Measurements from ENCODE around the gene TMEM37.

The TMEM37 gene

DNA sequence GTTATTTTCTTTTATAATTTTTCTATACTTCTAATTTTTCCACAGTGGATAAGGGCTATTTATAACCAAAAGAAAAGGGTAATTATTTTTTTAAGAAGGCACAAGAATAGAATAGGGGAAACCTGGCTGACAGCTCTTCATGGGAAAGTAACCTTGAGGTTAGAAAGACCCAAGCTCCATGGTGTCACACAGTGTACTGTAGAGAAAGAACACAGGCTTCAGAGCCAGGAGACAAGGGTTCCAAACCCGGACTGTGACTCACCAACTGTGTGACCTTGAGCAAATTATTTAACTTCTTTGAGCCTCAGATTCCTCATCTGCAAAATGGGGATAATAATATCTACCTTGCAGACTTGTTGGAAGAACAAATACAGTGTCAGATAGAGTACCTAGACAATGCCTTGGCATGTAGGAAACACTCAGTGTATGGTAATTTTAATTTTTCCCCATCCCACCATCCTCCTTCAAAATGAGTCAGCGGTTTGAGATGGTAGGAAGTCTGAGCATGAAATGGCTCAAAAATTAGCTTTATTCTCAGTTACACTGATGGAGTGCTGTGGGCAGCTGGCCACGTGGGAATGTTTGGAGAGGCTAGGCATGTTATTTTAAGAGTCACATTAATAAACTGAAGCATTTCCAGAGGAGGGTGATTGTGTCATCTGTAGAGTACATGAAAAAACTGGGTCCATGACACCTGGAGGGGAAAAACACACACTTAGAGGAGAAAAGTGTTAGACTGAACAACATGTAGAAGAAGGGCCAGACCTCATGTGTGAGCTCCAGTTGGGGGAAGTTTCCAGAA is 36.7 kb downstream of the TMEM37 start:
- intact Hi-C loops (cut with micrococcal nuclease) = no loop called here
- no peak overlapping the region for H3K27ac Mint-ChIP-seq
- peaks cover 18% of the 10 kb centered on the region for H3K4me1 Mint-ChIP-seq (ENCODE audit: low read depth)
- H3K36me3 Mint-ChIP-seq (ENCODE audit: low read depth) = no peaks in the 10 kb centered on the region
- H3K9me3 Mint-ChIP-seq = no peaks in the 10 kb centered on the region
- H3K4me3 Mint-ChIP-seq = no peak overlapping the region
- peaks cover 12% of the 10 kb centered on the region for H3K27me3 Mint-ChIP-seq

GRCh38 chr2:119469131-119469530 is 37.5 kb downstream of the TMEM37 start:
- Mint-ChIP-seq H3K4me3 (no peak overlapping the region), H3K27me3 (peaks cover 14% of the 10 kb centered on the region), H3K36me3 (ENCODE audit: low read depth) (no peaks in the 10 kb centered on the region), H3K27ac (no peak overlapping the region), H3K9me3 (no peaks in the 10 kb centered on the region), H3K4me1 (ENCODE audit: low read depth) (peaks cover 18% of the 10 kb centered on the region)
- intact Hi-C loops (cut with micrococcal nuclease) = no loop called here

- peaks cover 15% of the 10 kb centered on the region for H3K4me1 Mint-ChIP-seq (ENCODE audit: low read depth)
- no peaks in the 10 kb centered on the region for H3K36me3 Mint-ChIP-seq (ENCODE audit: low read depth)
- intact Hi-C loops (cut with micrococcal nuclease) = no loop called here
- H3K9me3 Mint-ChIP-seq = no peaks in the 10 kb centered on the region
- peaks cover 14% of the 10 kb centered on the region for H3K27me3 Mint-ChIP-seq
- H3K4me3 Mint-ChIP-seq = no peak overlapping the region
- no peak overlapping the region for H3K27ac Mint-ChIP-seq
These were observed 38.1 kb downstream of the TMEM37 start for GRCh38 chr2:119469661-119470297.

- intact Hi-C loops (cut with micrococcal nuclease) = no loop called here
- H3K4me1 Mint-ChIP-seq (ENCODE audit: low read depth) = peaks cover 10% of the 10 kb centered on the region
- H3K9me3 Mint-ChIP-seq = no peaks in the 10 kb centered on the region
- no peak overlapping the region for H3K4me3 Mint-ChIP-seq
- H3K27me3 Mint-ChIP-seq = peaks cover 22% of the 10 kb centered on the region
- no peak overlapping the region for H3K27ac Mint-ChIP-seq
- H3K36me3 Mint-ChIP-seq (ENCODE audit: low read depth) = no peaks in the 10 kb centered on the region
These were observed 41.1 kb downstream of the TMEM37 start for GRCh38 chr2:119472749-119473148.

DNA sequence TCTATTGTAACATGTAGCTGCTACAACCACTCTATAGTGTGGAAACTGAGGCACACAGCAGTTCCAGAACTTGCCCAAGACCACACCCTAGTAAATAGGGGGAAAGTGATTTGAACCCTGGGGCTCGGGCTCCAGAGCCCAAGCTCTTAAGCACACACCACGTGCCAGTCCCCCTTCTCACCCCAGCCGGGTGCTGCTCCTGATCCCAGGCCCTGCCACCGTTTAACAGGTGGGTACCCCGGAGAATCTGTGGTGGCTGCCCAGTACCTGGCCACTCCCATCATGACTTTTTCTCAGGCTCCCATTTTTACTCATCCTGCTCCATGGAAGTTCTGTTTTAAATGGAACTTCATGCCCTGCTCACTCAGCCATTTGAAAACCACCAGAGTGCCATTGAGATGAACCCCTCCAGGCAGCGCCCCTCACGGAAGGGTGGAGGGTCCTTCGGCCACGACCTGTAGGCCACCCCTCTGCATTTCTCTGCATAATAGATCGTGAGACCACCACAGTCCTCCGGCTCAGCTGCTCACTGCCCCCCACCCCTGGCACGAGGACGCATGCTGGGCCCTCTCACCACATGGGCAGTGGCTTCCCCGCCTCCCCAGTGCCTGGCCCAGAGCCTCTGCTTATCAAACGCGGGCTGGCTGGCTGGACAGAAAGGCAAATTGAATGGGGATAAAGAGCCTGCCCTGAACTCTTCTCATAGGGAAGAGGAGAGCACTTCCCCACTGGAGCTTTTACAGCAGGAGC is 42.1 kb downstream of the TMEM37 start:
- H3K9me3 Mint-ChIP-seq = no peaks in the 10 kb centered on the region
- H3K36me3 Mint-ChIP-seq (ENCODE audit: low read depth) = no peaks in the 10 kb centered on the region
- no peak overlapping the region for H3K4me3 Mint-ChIP-seq
- peaks cover 5% of the 10 kb centered on the region for H3K4me1 Mint-ChIP-seq (ENCODE audit: low read depth)
- no peak overlapping the region for H3K27ac Mint-ChIP-seq
- H3K27me3 Mint-ChIP-seq = peaks cover 23% of the 10 kb centered on the region
- intact Hi-C loops (cut with micrococcal nuclease) = no loop called here

GRCh38 chr2:119474371-119475224 is 42.9 kb downstream of the TMEM37 start:
- peak overlapping the region; percentile 37 for H3K27ac Mint-ChIP-seq
- peaks cover 20% of the 10 kb centered on the region for H3K27me3 Mint-ChIP-seq
- intact Hi-C loops (cut with micrococcal nuclease) = no loop called here
- H3K36me3 Mint-ChIP-seq (ENCODE audit: low read depth) = no peaks in the 10 kb centered on the region
- no peaks in the 10 kb centered on the region for H3K9me3 Mint-ChIP-seq
- H3K4me3 Mint-ChIP-seq = no peak overlapping the region
- peaks cover 5% of the 10 kb centered on the region for H3K4me1 Mint-ChIP-seq (ENCODE audit: low read depth)

GRCh38 chr2:119475225-119475856 is 43.7 kb downstream of the TMEM37 start:
- Mint-ChIP-seq H3K27ac (peak overlapping the region; percentile 37), H3K4me3 (no peak overlapping the region)
- intact Hi-C loops (cut with micrococcal nuclease) = no loop called here

DNA sequence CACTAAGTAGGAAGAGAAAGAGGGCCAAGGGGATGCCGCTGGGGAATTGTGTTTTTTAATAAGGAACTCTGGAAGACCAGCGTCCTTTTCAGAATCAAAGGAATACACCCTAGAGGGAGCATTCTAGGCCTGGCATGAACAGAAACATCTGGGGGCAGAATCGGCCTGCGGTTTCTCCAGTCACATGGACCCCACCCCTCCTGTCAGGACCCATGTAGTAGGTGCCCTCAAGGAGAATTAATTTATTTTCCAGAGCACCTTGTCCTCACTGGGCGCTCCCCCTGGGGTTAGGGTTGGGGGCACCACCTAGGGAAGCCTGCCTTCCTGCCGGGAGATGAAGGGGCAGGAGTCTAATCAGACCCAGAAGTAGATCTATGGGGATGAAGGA is 44.2 kb downstream of the TMEM37 start:
- Mint-ChIP-seq H3K27ac (no peak overlapping the region), H3K4me1 (ENCODE audit: low read depth) (peaks cover 5% of the 10 kb centered on the region), H3K36me3 (ENCODE audit: low read depth) (no peaks in the 10 kb centered on the region), H3K4me3 (no peak overlapping the region), H3K27me3 (peaks cover 26% of the 10 kb centered on the region), H3K9me3 (no peaks in the 10 kb centered on the region)
- intact Hi-C loops (cut with micrococcal nuclease) = loop anchor here (1.0 kb wide), 1 partner anchor 69 kb away; no protein-coding TSS in a partner anchor

More at GRCh38 chr2:119475225-119475856, 43.7 kb downstream of the TMEM37 start:
- Mint-ChIP-seq H3K27me3 (peaks cover 21% of the 10 kb centered on the region), H3K9me3 (no peaks in the 10 kb centered on the region), H3K36me3 (ENCODE audit: low read depth) (no peaks in the 10 kb centered on the region), H3K4me1 (ENCODE audit: low read depth) (peaks cover 5% of the 10 kb centered on the region)

DNA sequence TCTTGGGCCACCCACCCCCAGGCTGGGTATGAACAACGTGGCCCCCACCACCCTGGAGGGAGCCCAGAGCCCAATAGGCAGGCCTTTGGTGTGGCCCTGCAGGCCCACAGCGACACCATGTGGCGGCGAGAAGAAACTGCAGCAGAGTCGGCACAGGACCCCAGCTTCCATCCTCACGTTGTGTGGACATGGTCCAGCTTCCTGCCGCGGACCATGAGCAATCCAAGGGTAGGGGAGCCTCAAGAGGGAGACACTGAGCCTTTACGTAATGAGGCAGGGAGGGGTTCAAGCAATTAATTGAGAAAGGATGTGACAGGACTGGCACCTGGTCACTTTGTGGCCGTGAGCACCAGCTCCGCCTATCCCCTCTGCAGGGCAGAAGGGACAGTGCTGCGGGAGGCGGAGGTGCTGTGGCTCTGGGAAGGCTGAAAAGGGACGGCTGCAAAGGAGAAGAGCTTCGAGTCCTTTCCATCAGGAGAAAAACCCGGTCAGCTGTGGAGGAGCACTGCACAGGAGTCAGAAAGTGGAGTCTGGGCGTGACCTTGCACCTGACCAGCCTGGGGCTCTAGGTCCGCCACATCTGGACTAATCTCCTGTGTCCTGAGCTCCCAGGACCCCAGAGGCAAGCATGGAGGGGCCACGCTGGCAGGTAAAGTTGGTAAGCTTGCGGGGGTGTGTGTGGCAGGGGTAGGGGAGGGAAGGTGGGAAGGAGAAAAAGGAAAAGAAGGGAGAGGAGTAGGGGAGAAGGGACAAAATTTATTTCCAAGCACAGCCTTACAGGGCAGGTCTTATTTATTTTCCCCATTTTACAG is 44.9 kb downstream of the TMEM37 start:
- no peaks in the 10 kb centered on the region for H3K36me3 Mint-ChIP-seq (ENCODE audit: low read depth)
- peaks cover 32% of the 10 kb centered on the region for H3K27me3 Mint-ChIP-seq
- H3K4me3 Mint-ChIP-seq = no peak overlapping the region
- intact Hi-C loops (cut with micrococcal nuclease) = loop anchor here (1.0 kb wide), 1 partner anchor 69 kb away; no protein-coding TSS in a partner anchor
- H3K4me1 Mint-ChIP-seq (ENCODE audit: low read depth) = peaks cover 10% of the 10 kb centered on the region
- no peaks in the 10 kb centered on the region for H3K9me3 Mint-ChIP-seq
- no peak overlapping the region for H3K27ac Mint-ChIP-seq

- Mint-ChIP-seq H3K27ac (no peak overlapping the region), H3K4me3 (no peak overlapping the region), H3K9me3 (no peaks in the 10 kb centered on the region), H3K36me3 (ENCODE audit: low read depth) (no peaks in the 10 kb centered on the region), H3K4me1 (ENCODE audit: low read depth) (peaks cover 16% of the 10 kb centered on the region), H3K27me3 (peaks cover 34% of the 10 kb centered on the region)
- intact Hi-C loops (cut with micrococcal nuclease) = no loop called here
These were observed 45.5 kb downstream of the TMEM37 start for GRCh38 chr2:119477113-119477505.

GRCh38 chr2:119478188-119478977 is 46.7 kb downstream of the TMEM37 start:
- Mint-ChIP-seq H3K4me3 (no peak overlapping the region), H3K27me3 (peaks cover 32% of the 10 kb centered on the region), H3K36me3 (ENCODE audit: low read depth) (no peaks in the 10 kb centered on the region), H3K9me3 (no peaks in the 10 kb centered on the region), H3K4me1 (ENCODE audit: low read depth) (peaks cover 26% of the 10 kb centered on the region), H3K27ac (no peak overlapping the region)
- intact Hi-C loops (cut with micrococcal nuclease) = no loop called here

GRCh38 chr2:119478978-119479295 is 47.3 kb downstream of the TMEM37 start:
- no peak overlapping the region for H3K4me3 Mint-ChIP-seq
- no peaks in the 10 kb centered on the region for H3K9me3 Mint-ChIP-seq
- intact Hi-C loops (cut with micrococcal nuclease) = no loop called here
- H3K27me3 Mint-ChIP-seq = peaks cover 35% of the 10 kb centered on the region
- no peak overlapping the region for H3K27ac Mint-ChIP-seq
- peaks cover 32% of the 10 kb centered on the region for H3K4me1 Mint-ChIP-seq (ENCODE audit: low read depth)
- H3K36me3 Mint-ChIP-seq (ENCODE audit: low read depth) = no peaks in the 10 kb centered on the region

Data from dendritic cell treated with granulocyte-macrophage colony-stimulating factor and Interleukin-4, amounts not matched to agents 40 ng/mL and 50 ng/mL, for 4 days (primary cell).